Measurements from ENCODE around the gene LDLRAD4.

Gene LDLRAD4

GRCh38 chr18:13545514-13545913 lies 327.0 kb downstream of the LDLRAD4 start:
- WGBS (ENCODE audit: insufficient coverage): 100% methylated on average over 3 of the region's 4 CpGs
- Histone ChIP-seq H3K4me3 (ENCODE audit: control insufficient read depth in 1 of 7, extremely low read depth in 1 of 7, insufficient read depth in 4 of 7, low read depth in 2 of 7, low read length in 6 of 7) (no peak overlapping the region), H3K36me3 (ENCODE audit: control insufficient read depth in 4 of 4, insufficient read depth in 4 of 4, low read length in 3 of 4) (no peaks in the 10 kb centered on the region), H3K9me3 (ENCODE audit: control extremely low read depth in 1 of 5, control insufficient read depth in 4 of 5, insufficient read depth in 2 of 5, low read depth in 1 of 5, low read length in 4 of 5) (peaks cover 0 to 10% (median 0%) of the 10 kb centered on the region in 5 experiments), H3K27me3 (replicated peaks in 2 of 5; ENCODE audit: control insufficient read depth in 4 of 5, insufficient read depth in 5 of 5, low read length in 4 of 5) (no peaks in the 10 kb centered on the region), H3K4me1 (ENCODE audit: control extremely low read depth in 1 of 4, control insufficient read depth in 4 of 4, insufficient read depth in 4 of 4, low read length in 3 of 4) (peaks cover 4 to 28% (median 22%) of the 10 kb centered on the region in 4 experiments), H3K27ac (ENCODE audit: insufficient read depth in 1 of 2, low read depth in 1 of 2, low read length in 2 of 2, poor library complexity in 1 of 2, severe bottlenecking in 2 of 2) (no peak overlapping the region)
- no peak for DNase-seq
- ChIA-PET POLR2A (no interaction called here), CTCF (interaction anchor here (1.3 to 1.4 kb wide), 3 partner anchors 10 to 329 kb away, joined by 3 to 4 read pairs (median 4); no protein-coding TSS in a partner anchor)

- POLR2A ChIA-PET: no interaction called here
- Histone ChIP-seq H3K36me3 (ENCODE audit: control insufficient read depth in 4 of 4, insufficient read depth in 4 of 4, low read length in 3 of 4) (no peaks in the 10 kb centered on the region), H3K4me1 (ENCODE audit: control extremely low read depth in 1 of 4, control insufficient read depth in 4 of 4, insufficient read depth in 4 of 4, low read length in 3 of 4) (peaks cover 2 to 25% (median 18%) of the 10 kb centered on the region in 4 experiments), H3K27ac (ENCODE audit: insufficient read depth in 1 of 2, low read depth in 1 of 2, low read length in 2 of 2, poor library complexity in 1 of 2, severe bottlenecking in 2 of 2) (no peak overlapping the region), H3K9me3 (ENCODE audit: control extremely low read depth in 1 of 5, control insufficient read depth in 4 of 5, insufficient read depth in 2 of 5, low read depth in 1 of 5, low read length in 4 of 5) (peaks cover 0 to 10% (median 0%) of the 10 kb centered on the region in 5 experiments), H3K27me3 (replicated peaks in 2 of 5; ENCODE audit: control insufficient read depth in 4 of 5, insufficient read depth in 5 of 5, low read length in 4 of 5) (no peaks in the 10 kb centered on the region), H3K4me3 (ENCODE audit: control insufficient read depth in 1 of 7, extremely low read depth in 1 of 7, insufficient read depth in 4 of 7, low read depth in 2 of 7, low read length in 6 of 7) (no peak overlapping the region)
- WGBS (ENCODE audit: insufficient coverage): 100% methylated on average over 2 of the region's 4 CpGs
- CTCF ChIA-PET: interaction anchor here (1.3 to 2.4 kb wide), 5 partner anchors 10 to 330 kb away, joined by 3 to 8 read pairs (median 4); no protein-coding TSS in a partner anchor
- DNase-seq: no peak
These were observed 327.4 kb downstream of the LDLRAD4 start for GRCh38 chr18:13545955-13546354.

- WGBS (ENCODE audit: insufficient coverage): 97% methylated on average over 6 of the region's 8 CpGs
- ChIA-PET CTCF (interaction anchor here (1.3 to 2.4 kb wide), 6 partner anchors 9 to 330 kb away, joined by 4 to 8 read pairs (median 5); no protein-coding TSS in a partner anchor), POLR2A (no interaction called here)
These were observed 328.1 kb downstream of the LDLRAD4 start for GRCh38 chr18:13546638-13547037.

GRCh38 chr18:13547347-13547746 lies 328.8 kb downstream of the LDLRAD4 start:
- Histone ChIP-seq H3K27ac (ENCODE audit: insufficient read depth in 1 of 2, low read depth in 1 of 2, low read length in 2 of 2, poor library complexity in 1 of 2, severe bottlenecking in 2 of 2) (no peak overlapping the region), H3K4me1 (ENCODE audit: control extremely low read depth in 1 of 4, control insufficient read depth in 4 of 4, insufficient read depth in 4 of 4, low read length in 3 of 4) (peaks cover 2 to 28% (median 21%) of the 10 kb centered on the region in 4 experiments), H3K4me3 (ENCODE audit: control insufficient read depth in 1 of 7, extremely low read depth in 1 of 7, insufficient read depth in 4 of 7, low read depth in 2 of 7, low read length in 6 of 7) (no peak overlapping the region), H3K36me3 (ENCODE audit: control insufficient read depth in 4 of 4, insufficient read depth in 4 of 4, low read length in 3 of 4) (no peaks in the 10 kb centered on the region), H3K27me3 (replicated peaks in 2 of 5; ENCODE audit: control insufficient read depth in 4 of 5, insufficient read depth in 5 of 5, low read length in 4 of 5) (no peaks in the 10 kb centered on the region), H3K9me3 (ENCODE audit: control extremely low read depth in 1 of 5, control insufficient read depth in 4 of 5, insufficient read depth in 2 of 5, low read depth in 1 of 5, low read length in 4 of 5) (peaks cover 0 to 10% (median 0%) of the 10 kb centered on the region in 5 experiments)
- POLR2A ChIA-PET: no interaction called here
- CTCF ChIA-PET: interaction anchor here (1.4 to 2.4 kb wide), 5 partner anchors 9 to 82 kb away, joined by 3 to 8 read pairs (median 5); no protein-coding TSS in a partner anchor
- DNase-seq: no peak
- WGBS (ENCODE audit: insufficient coverage): 91% methylated on average over 9 of the region's 10 CpGs

More at GRCh38 chr18:13546638-13547037, 328.1 kb downstream of the LDLRAD4 start:
- H3K27me3 ChIP-seq (replicated peaks in 2 of 5; ENCODE audit: control insufficient read depth in 4 of 5, insufficient read depth in 5 of 5, low read length in 4 of 5): no peaks in the 10 kb centered on the region
- peaks cover 0 to 10% (median 0%) of the 10 kb centered on the region in 5 experiments for H3K9me3 ChIP-seq (ENCODE audit: control extremely low read depth in 1 of 5, control insufficient read depth in 4 of 5, insufficient read depth in 2 of 5, low read depth in 1 of 5, low read length in 4 of 5)
- H3K4me3 ChIP-seq (ENCODE audit: control insufficient read depth in 1 of 7, extremely low read depth in 1 of 7, insufficient read depth in 4 of 7, low read depth in 2 of 7, low read length in 6 of 7): no peak overlapping the region
- peaks cover 2 to 24% (median 15%) of the 10 kb centered on the region in 4 experiments for H3K4me1 ChIP-seq (ENCODE audit: control extremely low read depth in 1 of 4, control insufficient read depth in 4 of 4, insufficient read depth in 4 of 4, low read length in 3 of 4)
- no peaks in the 10 kb centered on the region for H3K36me3 ChIP-seq (ENCODE audit: control insufficient read depth in 4 of 4, insufficient read depth in 4 of 4, low read length in 3 of 4)
- DNase-seq: no peak
- no peak overlapping the region for H3K27ac ChIP-seq (ENCODE audit: insufficient read depth in 1 of 2, low read depth in 1 of 2, low read length in 2 of 2, poor library complexity in 1 of 2, severe bottlenecking in 2 of 2)

GRCh38 chr18:13548106-13548819 lies 329.7 kb downstream of the LDLRAD4 start:
- Histone ChIP-seq H3K9me3 (ENCODE audit: control extremely low read depth in 1 of 5, control insufficient read depth in 4 of 5, insufficient read depth in 2 of 5, low read depth in 1 of 5, low read length in 4 of 5) (peaks cover 0 to 10% (median 0%) of the 10 kb centered on the region in 5 experiments), H3K27ac (ENCODE audit: insufficient read depth in 1 of 2, low read depth in 1 of 2, low read length in 2 of 2, poor library complexity in 1 of 2, severe bottlenecking in 2 of 2) (no peak overlapping the region), H3K27me3 (replicated peaks in 2 of 5; ENCODE audit: control insufficient read depth in 4 of 5, insufficient read depth in 5 of 5, low read length in 4 of 5) (no peaks in the 10 kb centered on the region), H3K4me3 (ENCODE audit: control insufficient read depth in 1 of 7, extremely low read depth in 1 of 7, insufficient read depth in 4 of 7, low read depth in 2 of 7, low read length in 6 of 7) (no peak overlapping the region), H3K36me3 (ENCODE audit: control insufficient read depth in 4 of 4, insufficient read depth in 4 of 4, low read length in 3 of 4) (no peaks in the 10 kb centered on the region), H3K4me1 (ENCODE audit: control extremely low read depth in 1 of 4, control insufficient read depth in 4 of 4, insufficient read depth in 4 of 4, low read length in 3 of 4) (peaks cover 2 to 31% (median 24%) of the 10 kb centered on the region in 4 experiments)
- DNase-seq: peak in 2 of 3 donors; percentile 38
- POLR2A ChIA-PET: no interaction called here
- CTCF ChIA-PET: interaction anchor here (0.6 to 2.4 kb wide), 8 partner anchors 10 to 276 kb away, joined by 3 to 13 read pairs (median 5); no protein-coding TSS in a partner anchor
- WGBS (ENCODE audit: insufficient coverage): 100% methylated on average over 4 of the region's 5 CpGs

- Histone ChIP-seq H3K4me3 (ENCODE audit: control insufficient read depth in 1 of 7, extremely low read depth in 1 of 7, insufficient read depth in 4 of 7, low read depth in 2 of 7, low read length in 6 of 7) (peak overlapping the region in 2 of 7 experiments; percentile 20 to 31), H3K27me3 (replicated peaks in 2 of 5; ENCODE audit: control insufficient read depth in 4 of 5, insufficient read depth in 5 of 5, low read length in 4 of 5) (no peaks in the 10 kb centered on the region), H3K9me3 (ENCODE audit: control extremely low read depth in 1 of 5, control insufficient read depth in 4 of 5, insufficient read depth in 2 of 5, low read depth in 1 of 5, low read length in 4 of 5) (peaks cover 0 to 10% (median 0%) of the 10 kb centered on the region in 5 experiments), H3K4me1 (ENCODE audit: control extremely low read depth in 1 of 4, control insufficient read depth in 4 of 4, insufficient read depth in 4 of 4, low read length in 3 of 4) (peaks cover 2 to 31% (median 24%) of the 10 kb centered on the region in 4 experiments), H3K27ac (ENCODE audit: insufficient read depth in 1 of 2, low read depth in 1 of 2, low read length in 2 of 2, poor library complexity in 1 of 2, severe bottlenecking in 2 of 2) (no peak overlapping the region), H3K36me3 (ENCODE audit: control insufficient read depth in 4 of 4, insufficient read depth in 4 of 4, low read length in 3 of 4) (no peaks in the 10 kb centered on the region)
- WGBS (ENCODE audit: insufficient coverage): 24% methylated on average over 6 of the region's 7 CpGs
- POLR2A ChIA-PET: interaction anchor here (0.6 to 0.9 kb wide), 2 partner anchors 17 to 86 kb away, joined by 3 to 4 read pairs; no protein-coding TSS in a partner anchor
- peak in 1 of 3 donors; percentile 44 for DNase-seq
- CTCF ChIA-PET: interaction anchor here (0.6 to 2.2 kb wide), 11 partner anchors 9 to 333 kb away, joined by 3 to 13 read pairs (median 4); no protein-coding TSS in a partner anchor
These were observed 330.7 kb downstream of the LDLRAD4 start for GRCh38 chr18:13548966-13549879.
